ENCODE data around the gene FBXL5.

FBXL5 gene, protein sequence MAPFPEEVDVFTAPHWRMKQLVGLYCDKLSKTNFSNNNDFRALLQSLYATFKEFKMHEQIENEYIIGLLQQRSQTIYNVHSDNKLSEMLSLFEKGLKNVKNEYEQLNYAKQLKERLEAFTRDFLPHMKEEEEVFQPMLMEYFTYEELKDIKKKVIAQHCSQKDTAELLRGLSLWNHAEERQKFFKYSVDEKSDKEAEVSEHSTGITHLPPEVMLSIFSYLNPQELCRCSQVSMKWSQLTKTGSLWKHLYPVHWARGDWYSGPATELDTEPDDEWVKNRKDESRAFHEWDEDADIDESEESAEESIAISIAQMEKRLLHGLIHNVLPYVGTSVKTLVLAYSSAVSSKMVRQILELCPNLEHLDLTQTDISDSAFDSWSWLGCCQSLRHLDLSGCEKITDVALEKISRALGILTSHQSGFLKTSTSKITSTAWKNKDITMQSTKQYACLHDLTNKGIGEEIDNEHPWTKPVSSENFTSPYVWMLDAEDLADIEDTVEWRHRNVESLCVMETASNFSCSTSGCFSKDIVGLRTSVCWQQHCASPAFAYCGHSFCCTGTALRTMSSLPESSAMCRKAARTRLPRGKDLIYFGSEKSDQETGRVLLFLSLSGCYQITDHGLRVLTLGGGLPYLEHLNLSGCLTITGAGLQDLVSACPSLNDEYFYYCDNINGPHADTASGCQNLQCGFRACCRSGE

DNA sequence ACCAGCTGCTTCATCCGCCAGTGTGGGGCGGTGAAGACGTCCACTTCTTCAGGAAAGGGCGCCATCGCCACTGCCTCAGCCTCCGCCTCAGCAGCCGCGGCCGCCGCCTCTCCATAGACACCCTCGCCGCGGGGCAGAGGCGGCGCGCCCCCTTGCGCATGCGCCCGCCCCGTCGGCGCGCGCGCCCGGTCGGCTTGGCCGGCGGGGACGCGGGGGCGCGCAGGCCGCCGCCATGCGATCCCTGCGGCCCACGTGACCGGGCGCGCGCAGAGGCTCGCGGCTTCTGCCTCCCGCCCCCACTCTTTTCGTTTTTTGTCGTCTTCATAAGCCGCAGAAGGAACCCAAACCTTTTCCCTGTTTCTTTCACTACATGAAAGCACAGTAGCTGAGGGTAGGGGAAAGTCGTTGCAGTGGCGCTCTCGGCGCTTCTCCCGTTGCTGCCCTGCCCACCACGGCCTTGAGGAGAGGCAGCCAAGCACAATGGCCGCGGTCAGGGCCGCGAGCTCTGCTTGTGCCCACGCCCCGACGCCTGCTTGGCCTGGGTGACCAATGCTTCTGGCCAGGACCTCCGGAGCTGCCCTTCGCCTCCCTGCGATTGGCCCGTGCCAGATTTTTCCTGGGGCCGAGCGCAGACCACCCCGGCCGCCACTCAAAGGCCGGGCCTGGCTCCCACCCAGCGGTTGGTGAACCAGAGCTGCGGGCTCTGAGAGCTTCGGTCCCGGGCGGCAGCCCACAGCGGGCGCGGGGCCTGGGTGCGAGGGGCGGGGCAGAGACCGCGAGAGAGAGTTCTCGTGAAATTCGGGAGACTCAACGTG, at the start of gene FBXL5:
TSS of gene FBXL5 (minus strand) at position 135 of the 815 bp plus-strand sequence. CDS start at position 65, 70 bp downstream.
- DNase-seq (ENCODE audit: extremely low spot score) = peak; percentile 96
- CTCF ChIA-PET = interaction anchor here (1.0 to 2.8 kb wide), 3 partner anchors 10 to 27 kb away, joined by 3 to 7 read pairs (median 4); no protein-coding TSS in a partner anchor
- POLR2A ChIA-PET = no interaction called here
- TF ChIP-seq, protein P1, sequence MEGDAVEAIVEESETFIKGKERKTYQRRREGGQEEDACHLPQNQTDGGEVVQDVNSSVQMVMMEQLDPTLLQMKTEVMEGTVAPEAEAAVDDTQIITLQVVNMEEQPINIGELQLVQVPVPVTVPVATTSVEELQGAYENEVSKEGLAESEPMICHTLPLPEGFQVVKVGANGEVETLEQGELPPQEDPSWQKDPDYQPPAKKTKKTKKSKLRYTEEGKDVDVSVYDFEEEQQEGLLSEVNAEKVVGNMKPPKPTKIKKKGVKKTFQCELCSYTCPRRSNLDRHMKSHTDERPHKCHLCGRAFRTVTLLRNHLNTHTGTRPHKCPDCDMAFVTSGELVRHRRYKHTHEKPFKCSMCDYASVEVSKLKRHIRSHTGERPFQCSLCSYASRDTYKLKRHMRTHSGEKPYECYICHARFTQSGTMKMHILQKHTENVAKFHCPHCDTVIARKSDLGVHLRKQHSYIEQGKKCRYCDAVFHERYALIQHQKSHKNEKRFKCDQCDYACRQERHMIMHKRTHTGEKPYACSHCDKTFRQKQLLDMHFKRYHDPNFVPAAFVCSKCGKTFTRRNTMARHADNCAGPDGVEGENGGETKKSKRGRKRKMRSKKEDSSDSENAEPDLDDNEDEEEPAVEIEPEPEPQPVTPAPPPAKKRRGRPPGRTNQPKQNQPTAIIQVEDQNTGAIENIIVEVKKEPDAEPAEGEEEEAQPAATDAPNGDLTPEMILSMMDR (IDR thresholded peaks at IDR 0.05; ENCODE audit: control extremely low read depth, extremely low read depth, low read depth, missing control alignments) = no peak

DNA sequence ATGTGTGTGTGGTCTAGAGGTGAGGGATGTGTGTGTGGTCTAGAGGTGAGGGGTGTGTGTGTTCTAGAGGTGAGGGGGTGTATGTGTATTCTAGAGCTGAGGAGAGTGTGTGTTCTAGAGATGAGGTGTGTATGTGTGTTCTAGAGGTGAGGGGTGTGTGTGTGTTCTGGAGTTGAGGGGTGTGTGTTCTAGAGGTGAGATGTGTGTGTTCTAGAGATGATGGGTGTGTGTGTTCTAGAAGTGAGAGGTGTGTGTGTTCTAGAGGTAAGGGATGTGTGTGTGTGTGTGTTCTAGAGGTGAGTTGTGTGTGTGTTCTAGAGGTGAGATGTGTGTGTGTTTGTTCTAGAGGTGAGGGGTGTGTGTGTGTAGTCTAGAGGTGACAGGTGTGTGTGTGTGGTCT, 49.0 kb upstream of the FBXL5 start:
- ChIA-PET POLR2A (no interaction called here), CTCF (no interaction called here)
- TF ChIP-seq, protein P1 (IDR thresholded peaks at IDR 0.05; ENCODE audit: control extremely low read depth, extremely low read depth, low read depth, missing control alignments) = no peak

DNA sequence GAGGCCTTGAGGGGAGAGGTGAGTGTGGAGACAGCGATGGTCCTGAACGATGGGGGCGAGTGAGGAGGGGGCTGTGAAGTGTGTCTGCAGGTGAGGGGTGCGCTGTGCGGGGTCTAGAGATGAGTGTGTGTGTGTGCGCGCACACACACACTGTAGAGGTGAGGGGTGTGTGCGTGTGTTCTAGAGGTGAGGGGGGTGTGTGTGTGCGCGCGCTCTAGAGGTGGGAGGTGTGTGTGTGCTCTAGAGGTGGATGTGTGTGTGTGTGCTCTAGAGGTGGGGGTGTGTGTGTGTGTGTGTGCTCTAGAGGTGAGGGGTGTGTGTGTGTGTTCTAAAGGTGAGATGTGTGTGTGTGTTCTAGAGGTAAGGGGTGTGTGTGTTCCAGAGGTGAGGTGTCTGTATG, 48.3 kb upstream of the FBXL5 start:
- TF ChIP-seq, protein P1 (IDR thresholded peaks at IDR 0.05; ENCODE audit: control extremely low read depth, extremely low read depth, low read depth, missing control alignments) = no peak
- POLR2A ChIA-PET = no interaction called here
- CTCF ChIA-PET = no interaction called here
- DNase-seq (ENCODE audit: extremely low spot score) = no peak

More for the DNA sequence above, 49.0 kb upstream of the FBXL5 start:
- DNase-seq (ENCODE audit: extremely low spot score) = no peak

DNA sequence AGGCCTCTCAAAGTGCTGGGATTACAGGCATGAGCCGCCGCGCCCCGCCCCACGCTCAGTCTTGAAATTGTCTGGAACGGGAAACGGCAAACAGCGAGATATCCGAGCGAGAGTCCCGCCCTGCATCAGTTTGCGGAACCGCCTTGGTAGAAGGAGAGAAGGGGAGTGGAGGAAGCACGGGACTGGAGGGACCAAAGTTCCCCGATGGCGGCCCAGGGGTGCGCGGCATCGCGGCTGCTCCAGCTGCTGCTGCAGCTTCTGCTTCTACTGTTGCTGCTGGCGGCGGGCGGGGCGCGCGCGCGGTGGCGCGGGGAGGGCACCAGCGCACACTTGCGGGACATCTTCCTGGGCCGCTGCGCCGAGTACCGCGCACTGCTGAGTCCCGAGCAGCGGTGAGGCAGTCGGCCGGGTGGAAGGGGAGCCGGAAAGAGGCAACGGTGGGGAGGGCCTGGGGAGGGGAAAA, 47.8 kb upstream of the FBXL5 start, which contains the start of gene BST1:
TSS of gene BST1 (plus strand) at position 125 of the 463 bp plus-strand sequence. CDS start at position 205, 80 bp downstream.
- DNase-seq (ENCODE audit: extremely low spot score) = peak; percentile 55
- POLR2A ChIA-PET = no interaction called here
- TF ChIP-seq, protein P1 (IDR thresholded peaks at IDR 0.05; ENCODE audit: control extremely low read depth, extremely low read depth, low read depth, missing control alignments) = no peak
- CTCF ChIA-PET = interaction anchor here (1.2 kb wide), 1 partner anchor 9 kb away, joined by 3 read pairs; no protein-coding TSS in a partner anchor

DNA sequence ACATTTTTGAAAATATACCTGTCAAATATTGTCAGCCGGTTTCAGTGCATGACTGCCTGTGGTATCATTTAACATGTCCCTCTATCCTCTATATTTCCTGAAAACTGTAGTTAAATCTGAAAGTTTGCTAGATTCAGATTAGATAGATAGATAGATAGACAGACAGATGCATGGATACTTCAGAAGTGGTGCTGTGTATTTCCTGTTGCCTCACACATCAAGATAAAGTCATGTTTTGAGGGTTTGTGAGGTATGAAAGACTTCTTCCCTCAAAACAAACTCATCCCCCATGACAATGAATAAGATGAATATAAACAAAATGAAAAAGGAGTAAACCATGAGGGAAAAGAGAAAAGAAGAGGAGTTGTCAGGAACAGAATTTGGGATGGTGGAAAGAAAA, 41.7 kb upstream of the FBXL5 start:
- ChIA-PET CTCF (no interaction called here), POLR2A (no interaction called here)
- TF ChIP-seq, protein P1 (IDR thresholded peaks at IDR 0.05; ENCODE audit: control extremely low read depth, extremely low read depth, low read depth, missing control alignments) = no peak
- no peak for DNase-seq (ENCODE audit: extremely low spot score)

DNA sequence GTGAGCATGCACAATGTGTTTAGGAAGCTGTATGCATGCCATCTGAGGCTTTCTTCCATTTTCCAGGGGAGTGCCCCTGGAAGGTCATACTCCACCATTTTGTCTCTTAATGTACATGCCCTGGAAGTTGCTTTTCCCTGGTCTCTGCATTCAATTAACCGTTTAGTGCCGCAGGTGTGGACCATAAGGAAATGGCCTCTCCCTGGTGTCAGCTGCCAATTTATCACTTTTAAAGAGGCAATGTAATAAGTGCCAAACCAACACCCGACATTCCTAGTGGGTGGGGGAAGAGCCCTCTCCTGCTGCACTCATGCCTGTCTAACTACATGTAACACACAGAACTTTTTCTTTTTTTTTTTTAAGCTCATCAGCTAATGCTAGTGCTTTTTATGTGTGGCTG, 40.6 kb upstream of the FBXL5 start:
- no peak for DNase-seq (ENCODE audit: extremely low spot score)
- ChIA-PET POLR2A (no interaction called here), CTCF (no interaction called here)
- TF ChIP-seq, protein P1 (IDR thresholded peaks at IDR 0.05; ENCODE audit: control extremely low read depth, extremely low read depth, low read depth, missing control alignments) = no peak

Measured in GM10248 (cell line).